ENCODE data around the gene PLPP1.

PLPP1 gene

GRCh38 chr5:55445791-55446190 lies 89.0 kb downstream of the PLPP1 start:
- DNase-seq = no peak

GRCh38 chr5:55441954-55442353 lies 92.8 kb downstream of the PLPP1 start:
- DNase-seq = no peak

DNA sequence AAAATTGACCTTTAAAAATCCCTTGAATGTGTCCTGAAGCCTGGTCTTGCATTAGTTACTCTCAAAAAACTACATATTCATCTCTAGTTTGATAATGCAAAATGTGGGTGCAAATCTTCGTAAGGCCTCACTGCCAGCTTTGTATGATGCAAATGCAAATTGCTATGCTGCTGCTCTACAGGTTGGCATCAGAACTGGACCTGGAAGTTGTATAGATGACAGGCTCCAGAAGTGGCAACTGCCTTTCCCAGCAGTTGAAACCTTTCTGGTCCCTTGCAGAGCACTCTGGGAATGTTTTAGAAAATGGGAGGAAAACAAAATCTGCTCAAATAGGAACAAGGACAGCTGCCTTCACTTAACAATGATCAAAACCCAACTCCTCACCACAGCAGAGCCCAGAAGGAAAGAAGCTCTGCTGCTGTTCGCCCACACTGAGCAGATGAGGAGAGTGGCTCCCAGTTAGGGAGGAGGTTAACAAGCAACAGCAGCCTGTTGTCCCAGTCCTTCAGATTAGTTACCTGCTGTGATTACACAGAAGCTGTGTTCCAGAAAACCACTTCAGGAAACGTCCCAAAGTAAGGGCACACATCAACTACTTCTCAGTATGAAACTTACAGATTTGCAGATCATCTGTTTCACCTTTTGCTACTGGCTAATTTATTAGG lies 93.5 kb downstream of the PLPP1 start:
- no peak for DNase-seq

- DNase-seq = peak in 1 of 2 donors; percentile 17
Measured at GRCh38 chr5:55440188-55440646, 94.5 kb downstream of the PLPP1 start.

- DNase-seq = peak; percentile 26 to 30
Measured at GRCh38 chr5:55438998-55439397, 95.8 kb downstream of the PLPP1 start.

- no peak for DNase-seq
Measured at GRCh38 chr5:55437859-55438206, 96.9 kb downstream of the PLPP1 start.

DNA sequence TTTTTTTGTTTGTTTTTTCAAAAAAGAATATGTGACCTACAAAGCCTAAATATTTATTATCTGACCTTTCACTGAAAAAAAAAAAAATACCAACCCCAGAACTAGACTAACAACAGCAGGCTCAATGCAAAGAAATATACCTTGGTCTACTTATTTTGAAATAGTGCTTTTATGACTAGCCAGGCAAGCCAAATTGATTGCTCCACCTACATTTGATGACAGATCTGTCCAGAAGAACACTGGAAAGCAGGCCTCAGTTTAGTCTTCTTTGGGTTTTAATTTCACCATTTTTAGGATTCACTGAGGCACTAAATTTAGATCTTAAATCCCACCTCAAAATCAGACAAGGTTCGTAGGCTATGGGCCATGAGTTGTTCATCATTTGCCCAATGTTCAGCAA lies 97.3 kb downstream of the PLPP1 start:
- DNase-seq = no peak

- no peak for DNase-seq
Measured at GRCh38 chr5:55432549-55432948, 102.2 kb downstream of the PLPP1 start.

- no peak for DNase-seq
Measured at GRCh38 chr5:55429613-55430253, 105.0 kb downstream of the PLPP1 start.

DNA sequence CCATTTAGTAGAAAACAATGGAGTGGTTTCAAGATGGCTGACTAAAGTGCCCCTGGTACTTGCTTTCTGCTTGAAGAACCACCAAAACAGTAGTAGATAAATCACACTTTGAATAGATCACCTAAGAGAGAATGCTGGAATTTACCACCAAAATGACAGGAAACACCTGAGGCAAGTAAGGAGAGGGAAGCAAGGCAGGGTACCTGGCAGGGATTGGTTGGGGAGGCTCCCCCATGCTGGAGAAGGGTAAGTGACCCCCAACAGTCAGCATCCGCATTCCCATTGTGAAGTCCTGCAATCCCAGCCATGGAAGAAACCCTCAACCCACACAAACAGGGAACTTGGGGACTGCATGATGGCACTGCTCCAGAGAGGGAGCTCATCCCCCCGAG lies 105.5 kb downstream of the PLPP1 start:
- no peak for DNase-seq

- DNase-seq = no peak
Measured at GRCh38 chr5:55427157-55427556, 107.6 kb downstream of the PLPP1 start.

DNA sequence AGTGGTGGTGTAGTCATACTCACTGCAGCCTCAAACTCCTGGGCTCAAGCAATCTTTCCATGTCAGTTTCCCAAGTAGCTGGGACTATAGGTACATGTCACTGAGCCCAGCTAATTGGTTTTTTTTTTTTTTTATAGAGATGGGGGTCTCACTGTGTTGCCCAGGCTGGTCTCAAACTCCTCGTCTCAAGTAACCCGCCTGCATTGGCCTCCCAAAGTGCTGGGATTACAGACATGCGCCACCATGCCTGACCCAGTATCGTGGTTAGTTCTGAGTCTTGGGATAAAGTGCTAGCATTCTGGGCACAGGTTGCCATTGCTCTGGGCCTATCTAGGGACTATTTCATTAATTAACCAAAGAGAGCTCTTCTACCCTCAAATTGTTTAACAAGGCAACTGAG lies 108.3 kb downstream of the PLPP1 start:
- DNase-seq = no peak

DNA sequence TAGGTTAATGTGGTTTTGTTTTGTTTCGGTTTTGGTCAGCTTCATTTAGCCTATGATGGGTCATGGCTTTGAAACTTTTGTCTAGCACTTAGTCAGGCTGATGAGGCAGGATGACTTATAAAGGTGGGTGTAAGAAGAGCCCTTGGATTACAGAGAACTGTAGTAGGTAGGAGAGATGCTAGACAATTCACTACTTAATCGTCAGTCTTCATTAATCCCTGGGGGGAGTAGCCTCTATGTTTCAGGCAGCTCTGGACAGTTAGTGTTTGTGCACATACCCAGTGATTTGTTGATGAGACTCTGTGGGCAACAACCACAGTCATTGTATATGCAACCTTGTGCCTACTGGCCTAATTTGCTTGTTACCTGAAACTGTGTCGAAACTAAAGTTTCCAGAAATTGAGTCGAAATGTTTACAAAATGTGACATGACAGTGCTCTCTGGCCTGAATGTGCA lies 113.7 kb downstream of the PLPP1 start:
- no peak for DNase-seq

DNA sequence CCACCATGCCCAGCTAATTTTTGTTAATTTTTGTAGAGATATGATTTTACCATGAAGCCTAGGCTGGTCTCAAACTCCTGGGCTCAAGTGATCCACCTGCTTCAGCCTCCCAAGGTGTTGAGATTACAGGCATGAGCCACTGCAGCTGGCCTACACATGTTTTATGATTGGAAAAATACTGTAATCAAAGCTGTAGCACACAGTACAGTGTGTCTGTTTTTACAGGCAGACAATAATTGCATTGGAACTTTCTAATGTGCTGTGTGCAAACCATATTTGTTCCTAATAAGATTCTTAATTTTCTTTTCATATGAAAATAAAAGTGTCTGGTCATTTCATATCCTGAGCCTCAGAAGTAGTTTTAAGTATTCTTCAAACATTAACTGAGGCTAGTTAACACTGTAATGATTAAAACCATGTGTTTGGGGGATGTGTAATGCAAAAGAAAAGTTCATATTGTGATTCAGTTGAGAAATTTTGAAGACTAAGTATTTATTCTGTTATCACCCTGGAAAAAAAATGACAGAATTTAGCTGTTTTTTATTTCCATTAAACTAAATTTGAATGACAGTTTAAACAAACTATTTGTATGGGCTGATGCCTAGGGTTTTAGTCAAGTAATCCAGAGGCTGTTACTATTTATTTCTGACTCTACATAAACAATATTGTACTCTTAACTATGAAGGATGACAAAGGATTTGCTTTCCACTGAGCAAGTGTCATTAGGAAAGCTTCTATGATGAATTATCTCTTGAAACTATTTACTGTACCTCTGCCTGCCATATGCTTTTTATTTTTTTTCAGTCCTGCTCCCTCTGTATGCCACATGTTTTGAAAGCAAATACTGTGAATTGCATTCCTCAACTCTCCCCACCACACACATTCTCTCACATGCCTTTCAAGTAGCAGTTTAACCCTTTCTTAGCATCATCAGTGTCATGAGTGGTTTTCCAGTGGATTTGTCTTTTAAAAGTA lies 115.5 kb downstream of the PLPP1 start:
- no peak for DNase-seq

GRCh38 chr5:55416306-55416705 lies 118.5 kb downstream of the PLPP1 start:
- no peak for DNase-seq

GRCh38 chr5:55415071-55415470 lies 119.7 kb downstream of the PLPP1 start:
- DNase-seq = no peak

GRCh38 chr5:55413644-55414043 lies 121.1 kb downstream of the PLPP1 start:
- no peak for DNase-seq

GRCh38 chr5:55411876-55412275 lies 122.9 kb downstream of the PLPP1 start:
- DNase-seq = no peak

DNA sequence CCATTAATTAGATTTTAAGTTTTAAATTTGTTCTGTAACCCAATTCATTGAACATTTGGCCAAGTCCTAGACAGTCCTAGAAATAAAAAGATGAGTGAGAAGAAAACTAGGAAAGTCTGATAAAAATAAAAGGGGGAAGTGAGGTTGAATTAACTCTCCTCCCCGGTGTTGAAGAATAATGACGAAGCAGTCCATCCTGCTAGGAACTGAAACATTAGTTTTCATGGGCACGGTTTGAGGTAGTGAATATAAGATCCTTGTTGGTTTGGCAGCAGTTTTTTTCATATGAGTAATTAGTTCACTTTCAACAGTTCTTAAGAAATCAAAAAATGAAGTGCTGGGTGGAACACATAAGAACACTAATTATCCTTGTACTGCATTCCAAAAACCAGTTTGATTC lies 123.9 kb downstream of the PLPP1 start:
- DNase-seq = no peak

- DNase-seq = no peak
Measured at GRCh38 chr5:55409775-55410174, 125.0 kb downstream of the PLPP1 start.

DNA sequence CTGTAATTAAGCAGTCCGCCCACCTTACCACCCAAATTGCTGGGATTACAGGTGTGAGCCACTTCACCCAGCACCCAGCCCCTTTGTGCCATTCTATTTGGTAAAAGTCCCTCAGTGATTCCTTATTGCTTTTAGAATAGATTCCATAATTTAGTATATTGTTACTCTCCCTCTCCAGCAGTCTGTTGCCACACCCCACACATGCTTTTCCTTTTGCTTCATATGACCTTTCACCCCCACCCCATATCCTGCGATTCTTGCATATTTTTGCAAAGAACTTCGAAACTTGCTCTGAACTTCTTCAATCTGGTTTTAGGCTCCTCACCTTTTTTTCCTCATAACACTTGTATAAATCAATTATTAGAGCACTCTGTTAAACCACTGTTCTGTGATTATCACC lies 126.8 kb downstream of the PLPP1 start:
- no peak for DNase-seq

- peak; percentile 2 to 58 for DNase-seq
Measured at GRCh38 chr5:55407059-55407684, 127.6 kb downstream of the PLPP1 start.

DNA sequence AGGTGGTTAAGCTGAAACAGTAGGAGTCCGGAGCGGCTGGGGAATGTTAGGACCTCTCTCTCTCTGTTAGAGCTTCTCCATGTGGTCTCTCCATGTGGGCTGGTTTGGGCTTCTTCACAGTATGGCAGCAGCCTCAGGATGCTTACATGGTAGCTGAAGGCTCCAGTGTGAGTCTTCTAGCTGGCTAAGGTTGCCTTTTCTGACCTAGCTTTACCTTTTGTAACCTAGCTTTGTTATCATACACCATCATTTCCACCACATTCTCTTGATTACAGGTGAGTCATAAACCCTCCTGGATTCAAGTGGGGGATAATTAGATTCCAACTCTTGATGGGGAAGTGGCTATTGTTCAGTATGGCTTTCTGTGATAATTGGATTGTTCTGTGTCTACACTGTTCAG lies 128.5 kb downstream of the PLPP1 start:
- DNase-seq = no peak
